HG02943 (cell line): Measurements from ENCODE around the gene DUSP2.
"Not testable (repeated sequence)": the region's sequence is repeated elsewhere in the genome, so short reads cannot be mapped to it uniquely, and the experiment has no call there.

Experiments used
- ATAC-seq: cut with Tn5 transposase; IDR thresholded peaks from one replicate; pipeline ENCODE4 v1.9.1; 2021; ENCODE audit warnings: mild to moderate bottlenecking, low read depth, moderate library complexity; ENCODE audit not compliant: unreplicated experiment

The DUSP2 gene

DNA sequence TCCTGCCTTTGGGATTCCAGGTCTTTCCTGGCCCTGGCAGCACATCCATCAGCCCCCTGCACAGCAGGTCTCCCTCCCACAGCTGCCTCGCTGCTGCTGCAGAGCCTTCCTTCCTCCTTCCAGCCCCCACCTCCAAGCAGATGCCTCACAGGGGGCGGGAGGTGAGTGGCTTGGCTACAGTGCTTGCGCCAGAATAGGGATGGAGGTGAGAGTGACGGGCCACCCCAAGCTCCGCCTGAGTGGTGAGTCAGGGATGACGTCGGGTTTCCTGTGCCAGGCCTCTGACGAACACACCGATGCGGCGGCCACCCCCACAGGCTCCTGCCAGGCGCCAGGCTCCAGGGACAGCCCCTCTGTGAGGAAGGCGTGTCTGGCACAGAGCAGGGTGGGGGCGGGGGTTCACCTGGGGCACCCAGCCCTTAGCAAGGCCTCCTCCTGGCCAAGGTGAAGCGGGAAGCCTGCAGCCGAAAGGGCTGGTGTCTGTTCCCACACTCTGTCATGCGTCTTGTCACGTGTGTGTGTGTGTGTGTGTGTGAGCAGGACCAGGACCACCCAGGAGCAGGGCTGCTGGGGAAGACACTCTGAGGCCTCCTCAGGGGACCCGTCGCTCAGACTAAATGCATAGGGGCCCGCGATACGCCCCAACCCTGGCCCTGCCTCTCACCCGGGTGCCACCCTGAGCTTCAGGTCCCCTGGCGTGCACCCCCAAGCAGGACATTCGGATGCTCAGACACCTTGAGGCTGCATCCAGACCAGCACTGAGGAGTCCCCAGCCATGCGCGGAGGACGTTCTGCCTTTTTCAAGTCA is 3.4 kb upstream of the DUSP2 start:
- peak; percentile 39 for ATAC-seq

DNA sequence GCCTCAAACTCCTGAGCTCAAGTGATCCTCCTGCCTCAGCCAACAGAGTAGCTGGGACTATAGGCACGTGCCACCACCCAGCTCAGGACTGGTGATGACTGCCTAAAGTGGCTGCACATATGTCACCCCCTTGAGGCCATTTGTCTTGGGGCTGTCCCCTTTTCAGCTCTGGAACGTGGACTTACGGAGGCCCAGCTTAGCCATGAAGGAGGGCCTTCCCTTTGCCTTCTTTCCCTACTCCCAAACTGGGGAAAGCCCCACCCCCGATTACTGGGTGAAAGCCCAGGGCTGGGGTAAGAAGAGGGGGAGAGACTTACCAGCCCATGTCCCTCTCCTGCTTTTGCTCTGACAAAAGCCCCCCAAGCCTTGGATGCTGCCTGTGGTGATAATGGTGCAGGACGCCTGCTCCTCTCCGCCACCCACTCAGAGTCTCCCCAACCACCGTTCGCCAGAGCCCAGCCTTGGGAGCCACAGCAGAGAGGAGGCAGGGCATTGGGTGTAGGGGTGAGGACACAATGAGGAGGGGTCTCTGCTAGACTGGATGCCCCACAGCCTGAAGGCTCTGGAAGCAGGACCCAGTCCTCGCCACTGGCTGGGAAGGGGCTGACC is 2.5 kb upstream of the DUSP2 start:
- ATAC-seq: no peak

DNA sequence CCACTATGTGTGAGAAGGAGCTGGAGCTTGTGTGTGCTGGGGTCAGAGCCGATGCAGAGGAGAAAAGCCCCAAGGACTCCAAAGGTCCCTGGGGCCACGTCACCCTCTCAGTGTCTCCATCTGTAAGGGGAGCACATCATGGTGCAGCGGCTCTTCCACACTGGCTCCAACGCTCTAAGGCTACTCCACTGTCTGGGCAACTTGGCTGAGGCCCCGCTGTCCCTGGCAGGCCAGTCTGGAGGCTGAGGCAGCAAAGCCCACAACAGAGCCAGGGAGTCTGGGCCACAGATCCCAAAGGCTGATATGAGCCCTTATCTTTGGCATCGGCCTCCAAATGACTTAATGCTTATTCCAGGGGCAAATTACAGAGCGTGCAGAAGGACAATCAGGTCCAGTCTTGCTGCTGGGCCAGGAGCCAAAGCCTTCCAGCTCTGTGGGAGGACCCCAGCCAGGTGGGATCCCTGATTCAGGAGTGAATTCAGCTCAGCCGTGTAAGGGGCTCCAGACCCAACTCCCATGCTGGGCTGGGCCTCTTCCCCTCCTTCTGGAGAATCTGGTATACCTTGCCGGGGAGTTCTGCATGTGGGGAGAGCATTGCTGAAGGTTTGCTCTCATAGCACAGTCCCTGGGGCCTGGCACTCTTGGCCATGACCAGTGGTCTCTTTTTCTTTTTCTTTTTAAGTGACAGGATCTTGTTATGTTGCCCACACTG is 1.8 kb upstream of the DUSP2 start:
- no peak for ATAC-seq

DNA sequence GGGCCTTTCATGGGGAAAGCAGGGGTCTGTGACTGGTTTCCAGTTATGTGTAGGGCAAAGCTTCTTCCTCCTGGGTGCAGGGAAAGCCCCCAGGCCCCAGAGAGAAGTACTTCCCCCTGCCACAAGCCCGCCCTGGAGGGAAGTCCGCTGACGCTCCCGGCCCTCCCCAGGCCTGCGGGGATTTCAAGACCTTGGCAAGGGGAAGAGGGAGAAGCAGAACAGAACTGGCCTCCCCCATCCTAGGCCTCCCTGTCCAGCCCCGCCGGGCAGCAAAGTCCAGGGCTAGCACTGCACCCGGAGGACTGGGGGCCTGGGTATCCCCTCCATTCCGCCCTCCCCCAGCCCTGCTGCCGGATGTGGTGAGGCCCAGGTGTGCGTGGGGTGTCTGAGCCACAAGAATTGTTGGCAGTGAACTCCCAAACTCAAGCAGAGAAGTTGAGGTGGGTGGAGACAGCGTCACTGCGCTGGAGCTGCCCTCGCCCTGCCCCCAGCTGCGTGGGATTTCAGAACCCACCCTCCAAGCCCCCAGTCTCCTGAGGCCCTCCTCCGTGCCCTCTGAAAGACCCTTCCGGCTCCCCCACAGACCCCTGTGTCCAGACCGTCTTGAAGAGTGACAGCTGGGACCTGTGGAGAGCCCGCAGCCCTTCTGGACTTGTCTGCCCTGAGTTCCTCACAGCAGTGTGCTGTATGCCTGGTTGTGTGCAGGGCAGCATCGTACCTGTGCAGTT is 1.1 kb upstream of the DUSP2 start:
- ATAC-seq: peak; percentile 32

DNA sequence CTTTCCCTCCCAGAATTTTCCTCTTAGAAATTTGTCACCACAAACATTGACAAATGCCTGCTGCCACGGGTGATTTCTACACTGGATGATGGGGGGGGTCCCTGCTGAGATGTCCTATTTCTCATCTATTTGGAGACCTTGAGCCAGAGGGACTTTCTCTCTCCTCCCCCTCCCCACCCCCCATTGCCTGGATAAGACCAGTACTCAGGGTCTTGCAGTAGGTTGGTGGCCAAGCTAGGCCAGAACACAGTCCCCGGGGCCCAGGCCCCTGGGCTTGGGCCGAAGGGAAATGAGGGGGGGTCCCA is 560 bp upstream of the DUSP2 start:
- no peak for ATAC-seq

DNA sequence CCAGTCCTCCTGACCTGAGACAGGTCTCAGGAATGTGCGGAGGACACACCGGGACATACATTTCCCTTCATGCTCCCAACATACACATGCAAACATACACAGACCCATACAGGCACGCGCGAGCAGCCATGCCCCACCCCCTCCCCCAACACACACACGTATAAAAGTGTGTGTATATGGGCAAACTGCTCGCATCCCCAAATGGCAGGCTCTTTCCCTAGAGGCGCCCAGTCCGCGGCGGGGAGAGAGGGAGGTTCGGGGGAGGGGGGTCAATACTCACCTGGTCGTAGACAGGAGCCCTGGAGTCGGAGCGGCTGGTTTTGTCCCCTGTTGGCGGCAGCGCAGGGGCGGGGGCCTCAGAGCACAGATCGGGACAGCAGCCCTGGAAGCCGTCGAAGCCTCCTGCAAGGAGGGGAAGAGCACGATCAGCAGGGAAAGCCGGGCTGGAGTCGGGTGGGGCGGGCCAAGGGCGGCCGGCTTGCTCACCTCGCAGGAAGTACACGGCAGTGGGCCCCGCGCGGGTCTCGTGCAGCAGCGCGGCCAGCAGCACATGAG is 682 bp downstream of the DUSP2 start:
- no peak for ATAC-seq

DNA sequence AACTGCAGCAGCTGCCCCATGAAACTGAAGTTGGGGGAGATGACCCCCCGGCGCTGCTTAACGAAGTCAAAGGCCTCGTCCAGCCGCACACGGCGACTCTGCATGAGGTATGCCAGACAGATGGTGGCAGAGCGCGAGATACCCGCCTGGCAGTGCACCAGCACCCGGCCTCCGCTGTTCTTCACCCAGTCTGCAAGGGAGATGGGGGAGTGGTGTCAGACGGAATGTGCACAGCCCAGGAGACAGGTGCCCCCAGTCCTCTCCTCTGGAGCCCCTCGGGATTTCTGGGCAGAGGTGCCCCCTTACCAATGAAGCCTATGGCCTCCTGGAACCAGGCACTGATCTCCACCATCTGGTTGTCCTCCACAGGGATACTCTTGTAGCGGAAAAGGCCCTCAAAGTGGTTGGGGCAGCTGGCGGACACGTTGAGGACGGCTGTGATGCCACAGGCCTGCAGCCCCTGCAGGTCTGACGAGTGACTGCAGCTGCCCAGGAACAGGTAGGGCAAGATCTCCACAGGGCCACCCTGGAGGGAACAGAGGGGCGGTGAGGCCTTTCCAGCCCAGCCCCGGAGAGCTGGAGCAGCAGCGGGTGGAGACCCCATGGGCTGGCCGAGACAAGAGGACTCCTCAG is 1.3 kb downstream of the DUSP2 start:
- ATAC-seq: no peak

DNA sequence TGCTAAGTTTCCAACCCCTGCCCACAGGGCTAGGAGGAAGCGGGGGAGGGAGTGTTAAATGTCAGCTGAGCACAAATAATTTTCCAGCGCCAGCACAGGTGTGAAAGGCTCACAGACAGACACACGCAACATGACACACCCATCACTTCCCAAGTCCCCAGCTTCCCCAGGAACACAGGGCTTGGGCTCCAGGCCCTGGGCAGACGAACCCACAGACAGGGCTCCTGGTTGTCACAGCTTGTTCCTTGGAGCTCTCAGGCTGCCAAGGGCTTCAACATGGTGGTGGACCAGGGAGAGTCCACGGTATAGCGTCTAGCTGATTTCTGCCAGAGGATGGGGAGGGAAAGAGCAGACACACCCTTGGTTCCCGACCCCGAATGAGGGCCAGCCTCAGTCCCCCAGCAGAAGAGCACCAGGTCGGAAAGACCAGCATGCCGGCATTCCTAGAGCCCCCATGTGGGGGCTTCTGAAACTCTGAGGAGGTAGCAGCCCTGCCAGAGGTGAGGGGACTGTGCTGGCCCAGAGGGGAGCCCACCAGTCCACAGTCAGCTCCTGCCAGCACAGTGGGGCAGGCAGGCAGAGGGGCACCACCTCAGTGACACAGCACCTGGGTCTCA is 1.9 kb downstream of the DUSP2 start:
- ATAC-seq: no peak

DNA sequence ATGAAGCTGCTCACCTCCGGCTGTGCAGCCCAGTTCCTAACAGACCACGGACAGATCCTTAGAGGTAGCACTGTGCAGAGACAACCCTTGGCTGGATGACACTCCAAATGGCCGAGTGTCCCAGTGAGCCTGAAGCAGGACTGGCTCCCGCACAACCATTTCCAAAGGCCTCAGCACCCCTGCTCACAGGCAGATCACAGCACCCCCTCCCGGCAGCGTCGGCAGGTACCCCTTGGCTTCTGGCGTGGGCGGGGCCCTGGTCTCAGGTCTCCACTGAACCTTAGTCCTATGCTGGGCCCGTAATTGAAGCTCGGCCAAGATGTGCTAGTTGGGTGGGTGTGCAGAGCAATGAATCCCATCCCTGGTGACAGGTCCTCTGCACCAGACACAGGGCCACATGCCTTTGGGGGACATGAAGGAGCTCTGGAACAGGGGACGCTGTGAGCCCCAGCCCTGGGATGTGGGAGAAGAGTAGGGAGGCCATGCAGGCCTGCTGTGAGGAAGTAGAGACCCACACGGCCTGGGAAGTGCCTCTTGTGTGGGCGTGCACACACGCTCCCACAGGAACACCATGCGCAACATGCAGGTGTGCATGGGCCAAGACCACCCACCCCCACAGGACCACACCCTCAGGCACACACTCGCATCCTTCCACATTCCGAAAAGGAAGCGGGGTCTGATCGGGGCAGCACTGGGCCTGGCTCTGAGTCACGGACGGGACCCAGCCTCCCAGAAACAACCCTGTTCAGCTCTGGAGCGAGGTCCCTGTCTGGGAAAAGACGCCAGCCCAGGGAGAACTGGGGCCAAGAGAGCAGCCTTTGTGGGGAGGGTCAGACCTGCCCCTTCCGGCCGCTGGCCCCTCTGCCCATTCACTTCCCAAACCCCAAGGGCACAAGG is 2.8 kb downstream of the DUSP2 start:
- no peak for ATAC-seq

DNA sequence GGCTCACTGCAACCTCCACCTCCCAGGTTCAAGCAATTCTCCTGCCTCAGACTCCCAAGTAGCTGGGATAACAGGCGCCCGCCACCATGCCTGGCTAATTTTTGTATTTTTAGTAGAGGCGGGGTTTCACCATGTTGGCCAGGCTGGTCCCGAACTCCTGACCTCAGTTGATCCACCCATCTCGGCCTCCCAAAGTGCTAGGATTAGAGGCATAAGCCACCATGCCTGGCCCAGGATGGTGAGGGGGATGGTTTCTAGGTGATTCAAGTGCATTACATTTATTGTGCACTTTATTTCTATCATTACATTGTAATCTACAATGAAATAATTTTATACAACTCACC is 3.6 kb downstream of the DUSP2 start:
- ATAC-seq: not testable (repeated sequence)

DNA sequence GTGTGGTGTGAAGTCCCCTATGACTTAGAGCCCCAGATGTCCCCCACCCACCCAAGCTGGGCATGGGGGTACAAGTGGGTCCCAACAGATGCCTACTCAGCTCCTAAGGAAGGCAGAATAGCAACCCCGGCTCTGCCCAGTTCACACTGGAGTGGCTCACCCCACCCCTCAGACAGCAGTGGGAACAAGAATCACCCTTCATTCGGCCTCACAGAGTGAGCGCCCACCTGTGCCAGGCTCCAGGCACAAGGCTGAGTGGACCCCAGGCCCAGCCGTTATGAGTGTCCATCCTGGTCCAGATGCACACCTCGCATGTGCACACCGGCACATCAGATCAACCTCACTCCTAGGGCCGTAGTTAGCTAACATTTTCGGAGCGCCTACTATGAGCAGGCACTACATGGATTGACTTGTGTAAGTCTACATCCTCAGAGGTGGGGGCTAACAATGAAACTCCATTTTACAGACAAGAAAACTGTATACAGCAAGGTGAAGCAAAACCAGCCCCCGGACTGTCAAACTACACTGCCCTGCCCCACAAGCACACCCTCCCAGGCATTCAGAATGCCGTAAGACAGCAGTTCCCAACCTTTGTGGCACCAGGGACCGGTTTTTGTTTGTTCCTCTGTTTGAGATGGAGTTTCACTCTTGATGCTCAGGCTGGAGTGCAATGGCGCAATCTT is 4.2 kb downstream of the DUSP2 start:
- ATAC-seq: no peak

DNA sequence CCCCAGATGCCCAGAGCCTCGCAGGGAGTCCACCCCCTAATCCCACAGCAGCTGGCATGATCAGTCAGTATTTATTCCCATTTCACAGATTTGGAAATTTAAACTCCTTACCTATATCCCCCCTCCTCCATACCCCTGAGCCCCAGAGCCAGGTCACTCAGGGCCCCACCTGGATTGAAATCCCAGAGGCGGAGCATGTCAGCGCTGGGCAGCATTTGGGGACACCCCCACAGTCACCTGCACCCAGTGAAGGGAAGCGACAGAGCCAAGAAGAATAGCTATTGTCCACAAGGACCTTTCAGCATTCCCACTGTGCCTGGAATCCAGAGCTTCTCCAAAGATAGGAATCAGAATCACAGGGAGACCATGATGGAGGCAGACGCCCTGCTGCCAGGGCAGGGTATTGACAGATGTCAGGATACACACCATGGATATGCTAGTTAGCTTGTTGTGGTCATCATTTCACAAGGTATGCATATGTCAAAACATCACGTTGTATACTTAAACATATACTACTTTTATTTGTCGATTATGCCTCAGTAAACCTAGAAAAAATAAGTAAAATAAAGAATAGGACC is 6.0 kb downstream of the DUSP2 start:
- ATAC-seq: no peak

DNA sequence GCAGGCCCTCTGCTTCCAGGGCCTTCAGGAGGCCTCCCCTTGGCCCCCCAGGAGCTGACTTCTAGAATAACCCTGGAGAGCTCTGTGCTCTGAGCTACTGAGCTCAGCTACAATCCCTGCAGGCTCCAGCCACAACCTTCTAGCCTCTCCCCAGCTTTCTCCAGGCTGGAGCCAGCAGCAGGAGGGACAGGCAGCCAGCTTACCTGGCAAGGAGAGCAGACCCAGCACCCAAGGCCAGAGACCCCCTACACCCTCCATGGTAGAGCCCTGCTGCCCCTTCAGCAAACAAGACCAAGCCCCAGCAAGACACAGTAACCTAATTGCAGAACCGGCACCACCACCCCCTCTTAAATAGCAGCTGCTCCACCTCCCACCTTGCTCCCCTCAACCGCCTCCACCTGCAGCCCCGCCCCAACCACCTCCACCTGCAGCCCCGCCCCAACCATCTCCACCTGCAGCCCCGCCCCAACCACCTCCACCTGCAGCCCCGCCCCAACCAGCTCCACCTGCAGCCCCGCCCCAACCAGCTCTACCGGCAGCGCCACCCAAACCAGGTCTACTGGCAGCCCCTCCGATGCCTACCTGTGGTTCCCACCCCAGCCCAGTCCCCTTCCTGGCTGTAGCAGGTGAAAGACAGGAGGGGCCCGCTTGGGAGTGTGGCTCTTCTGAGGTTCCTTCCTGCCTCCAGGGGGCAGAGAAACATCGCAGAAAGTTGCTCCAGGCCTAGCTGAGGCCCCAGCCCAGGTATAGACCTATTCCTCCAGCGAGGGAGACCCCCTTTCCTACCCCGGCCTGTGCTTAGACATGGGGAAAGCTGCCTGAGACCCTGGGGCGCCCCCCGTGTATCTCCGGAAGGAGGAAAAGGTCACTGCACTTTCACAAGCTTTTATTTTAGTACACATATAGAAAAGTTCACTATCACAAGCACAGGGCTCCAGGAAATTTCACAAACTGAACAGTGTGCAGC is 6.8 kb downstream of the DUSP2 start, which contains the start of gene ASTL:
ASTL (minus strand) TSS at position 324 of the 967 bp plus-strand sequence; CDS start at position 258, 66 bp downstream.
- ATAC-seq: no peak

DNA sequence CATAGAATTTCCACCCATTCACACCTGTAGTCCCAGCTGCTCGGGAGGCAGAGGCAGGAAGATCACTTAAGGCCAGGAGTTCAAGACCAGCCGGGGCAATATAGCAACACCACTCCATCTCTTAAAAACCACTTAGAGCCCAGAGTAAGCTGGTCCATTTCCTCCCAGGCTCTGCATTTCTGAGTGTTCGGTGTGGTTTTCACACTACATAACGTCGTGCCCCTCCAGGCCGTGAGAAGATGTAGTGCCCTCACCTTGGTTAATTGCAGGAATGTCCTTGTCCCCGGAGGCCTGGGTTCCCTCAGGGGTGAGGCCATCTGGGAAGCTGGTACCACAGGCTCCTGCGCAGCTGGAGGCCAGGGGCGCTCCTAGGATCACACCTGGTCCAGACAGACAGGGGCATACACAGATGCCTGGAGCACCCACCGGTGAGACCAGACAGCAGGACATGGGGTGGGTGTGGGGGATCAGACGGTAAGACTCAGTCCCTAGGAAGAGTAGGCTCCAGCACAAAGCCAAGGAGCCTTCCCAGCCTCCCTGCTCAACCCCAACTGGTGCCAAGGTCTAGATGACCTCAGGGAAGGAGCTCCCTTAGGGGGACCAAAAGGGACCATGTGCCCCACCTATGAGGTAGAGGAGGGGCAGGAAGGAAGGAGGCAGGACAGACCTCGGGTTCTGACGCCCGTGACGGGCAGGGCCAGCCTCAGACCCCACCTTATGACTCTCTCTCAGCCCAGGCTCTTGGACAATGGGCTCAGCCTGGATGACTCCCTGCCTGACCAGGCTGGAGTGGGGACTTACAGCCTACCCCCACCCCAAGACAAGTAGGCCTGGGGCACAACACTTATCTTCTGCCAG is 7.7 kb downstream of the DUSP2 start:
- no peak for ATAC-seq

DNA sequence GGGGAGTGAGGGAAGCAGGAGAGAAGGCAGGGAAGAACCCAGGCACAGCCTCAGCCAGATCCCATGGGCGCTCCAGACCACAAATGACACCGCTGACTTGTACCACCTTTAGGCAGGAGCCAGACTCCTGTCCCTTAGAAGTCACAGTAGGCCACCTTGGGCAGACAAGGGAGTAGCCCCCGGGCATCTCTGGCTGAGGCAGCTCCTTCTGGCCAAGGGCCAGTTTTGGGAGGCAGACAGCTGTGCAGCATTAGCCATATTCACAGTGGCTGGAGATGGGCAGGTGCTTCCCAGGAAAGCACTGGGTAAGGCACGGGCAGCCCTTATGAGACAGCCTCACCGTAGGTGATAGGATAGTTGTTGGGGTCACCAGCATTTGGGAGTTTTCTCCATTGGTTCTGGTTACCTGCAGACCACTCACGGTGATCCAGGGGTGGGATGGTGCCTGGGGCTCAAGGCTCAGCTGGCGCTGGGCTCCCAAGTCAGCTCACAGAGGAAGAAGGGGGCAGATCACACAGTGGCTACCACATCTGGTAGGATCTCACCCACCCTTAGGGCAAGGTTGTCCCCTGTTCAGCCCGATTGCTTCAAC is 9.0 kb downstream of the DUSP2 start:
- ATAC-seq: no peak

DNA sequence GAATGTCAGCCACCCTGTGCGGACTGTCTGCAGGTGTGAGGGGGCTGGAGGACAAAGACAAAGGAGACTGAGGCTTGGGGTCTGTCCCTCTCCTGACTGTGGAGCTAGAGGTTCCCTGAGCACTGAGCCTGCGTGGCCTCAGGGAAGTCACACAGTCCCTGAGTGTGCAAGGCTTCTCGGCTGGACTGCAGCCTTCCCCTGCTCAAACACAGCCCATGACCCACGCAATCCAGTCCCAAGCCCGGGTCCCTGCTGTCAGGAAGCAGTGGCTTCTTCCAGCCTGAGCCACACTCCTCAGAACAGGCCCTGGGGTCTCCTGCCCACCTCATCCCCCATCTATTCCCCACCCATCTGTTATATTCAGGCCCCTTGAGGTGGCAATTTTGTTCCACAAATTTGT is 9.6 kb downstream of the DUSP2 start:
- ATAC-seq: no peak
